OCI-LY3 (cell line): Measurements from ENCODE around the gene EXOSC7.

Experiments used
- EZH2phosphoT487 ChIP-seq: fragments of 200-600 bp; shearing (Covaris generic); IDR thresholded peaks from 2 replicates; pipeline ENCODE4 v1.6.1; 2018; ENCODE audit warnings: antibody characterized with exemption, mixed run types, low read depth
- TF ChIP-seq, protein P1 (sequence below): fragments of 200-600, 300-600 bp; sonication (generic); IDR thresholded peaks from 2 replicates; pipeline ENCODE4 v1.5.1; 2014; ENCODE audit warnings: antibody characterized with exemption, low read length, low read depth

DNA sequence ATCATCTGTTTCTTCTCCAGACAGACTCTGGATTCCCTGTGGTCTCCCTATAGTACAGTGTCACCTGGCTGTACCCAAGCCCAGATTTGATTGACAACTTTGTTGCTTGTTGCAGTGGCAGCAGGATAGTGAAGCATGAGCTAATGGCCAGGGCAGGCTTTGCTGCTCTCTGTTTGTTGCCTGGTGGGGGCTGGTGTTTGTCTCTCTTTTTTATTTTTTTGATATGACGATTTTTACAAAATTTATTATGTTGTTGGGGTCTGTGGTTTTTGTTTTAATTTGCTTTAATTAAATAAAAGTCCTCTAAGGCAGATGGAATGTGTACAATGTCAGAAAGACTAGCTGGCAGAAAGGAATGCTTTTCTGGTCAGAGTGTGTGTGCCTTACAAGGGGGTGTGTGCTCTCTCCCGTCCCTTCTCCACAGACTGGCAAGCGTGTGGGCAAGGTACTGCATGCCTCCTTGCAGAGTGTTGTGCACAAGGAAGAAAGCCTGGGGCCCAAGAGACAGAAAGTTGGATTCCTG, 34.8 kb downstream of the EXOSC7 start:
- TF ChIP-seq, protein P1, sequence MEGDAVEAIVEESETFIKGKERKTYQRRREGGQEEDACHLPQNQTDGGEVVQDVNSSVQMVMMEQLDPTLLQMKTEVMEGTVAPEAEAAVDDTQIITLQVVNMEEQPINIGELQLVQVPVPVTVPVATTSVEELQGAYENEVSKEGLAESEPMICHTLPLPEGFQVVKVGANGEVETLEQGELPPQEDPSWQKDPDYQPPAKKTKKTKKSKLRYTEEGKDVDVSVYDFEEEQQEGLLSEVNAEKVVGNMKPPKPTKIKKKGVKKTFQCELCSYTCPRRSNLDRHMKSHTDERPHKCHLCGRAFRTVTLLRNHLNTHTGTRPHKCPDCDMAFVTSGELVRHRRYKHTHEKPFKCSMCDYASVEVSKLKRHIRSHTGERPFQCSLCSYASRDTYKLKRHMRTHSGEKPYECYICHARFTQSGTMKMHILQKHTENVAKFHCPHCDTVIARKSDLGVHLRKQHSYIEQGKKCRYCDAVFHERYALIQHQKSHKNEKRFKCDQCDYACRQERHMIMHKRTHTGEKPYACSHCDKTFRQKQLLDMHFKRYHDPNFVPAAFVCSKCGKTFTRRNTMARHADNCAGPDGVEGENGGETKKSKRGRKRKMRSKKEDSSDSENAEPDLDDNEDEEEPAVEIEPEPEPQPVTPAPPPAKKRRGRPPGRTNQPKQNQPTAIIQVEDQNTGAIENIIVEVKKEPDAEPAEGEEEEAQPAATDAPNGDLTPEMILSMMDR = no peak
- no peak for TF ChIP-seq EZH2phosphoT487
